ENCODE data around the gene UGGT2.
A peak's percentile ranks its signal among the peaks of the same experiment; 100 is the strongest.

UGGT2 gene

DNA sequence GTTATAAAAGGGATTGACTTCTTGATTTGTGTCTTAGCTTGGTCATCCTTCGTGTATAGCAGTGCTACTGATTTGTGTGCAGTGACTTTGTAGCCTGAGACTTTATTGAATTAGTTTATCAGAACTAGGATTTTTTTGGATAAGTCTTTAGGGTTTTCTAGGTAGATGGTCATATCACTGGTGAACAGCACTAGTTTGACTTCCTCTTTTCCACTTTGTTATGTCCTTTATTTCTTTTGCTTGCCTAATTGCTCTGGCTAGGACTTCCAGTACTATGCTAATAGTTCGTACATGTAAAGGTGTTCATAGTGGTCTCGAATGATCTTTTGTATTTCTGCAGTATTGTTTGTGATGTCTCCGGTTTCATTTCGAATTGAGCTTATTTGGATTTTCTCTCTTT lies 230.9 kb downstream of the UGGT2 start:
- H2BK5ac ChIP-seq (ENCODE audit: low read length): no peak overlapping the region
- H4K5ac ChIP-seq (ENCODE audit: low read length): no peak overlapping the region
- H3K79me2 ChIP-seq (ENCODE audit: control insufficient read depth, insufficient read depth, low read length): no peaks in the 10 kb centered on the region
- no peak overlapping the region for H2BK15ac ChIP-seq (replicated peaks; ENCODE audit: low read depth)
- H3K4me1 ChIP-seq (ENCODE audit: control insufficient read depth, low read depth, low read length): no peaks in the 10 kb centered on the region
- no peaks in the 10 kb centered on the region for H3K27me3 ChIP-seq (ENCODE audit: insufficient read depth, low read length, poor library complexity)
- no peak overlapping the region for H3K18ac ChIP-seq (ENCODE audit: low read length)
- DNase-seq: no peak
- no CpG with 5 or more reads among the region's 5 CpGs for WGBS (ENCODE audit: extremely low coverage, insufficient coverage, low lambda C conversion rate)
- no peak overlapping the region for H2BK120ac ChIP-seq (ENCODE audit: low read depth, low read length)
- no peak overlapping the region for H2AK5ac ChIP-seq (ENCODE audit: low read length)
- H3K4ac ChIP-seq (ENCODE audit: low read depth, low read length): no peak overlapping the region
- H3K56ac ChIP-seq (ENCODE audit: low read length): no peak overlapping the region
- no peak overlapping the region for H3K9ac ChIP-seq (ENCODE audit: low read length)
- no peaks in the 10 kb centered on the region for H3K36me3 ChIP-seq (ENCODE audit: control insufficient read depth, insufficient read depth, low read length)
- H3K4me3 ChIP-seq (ENCODE audit: low read length): no peak overlapping the region
- H3K79me1 ChIP-seq (ENCODE audit: low read length): no peaks in the 10 kb centered on the region
- no peak overlapping the region for H3K27ac ChIP-seq (ENCODE audit: low read depth, low read length)
- H3K4me2 ChIP-seq (ENCODE audit: low read length): no peak overlapping the region
- no peak overlapping the region for H3K23ac ChIP-seq (ENCODE audit: low read length)
- H4K8ac ChIP-seq (ENCODE audit: low read depth, low read length): no peak overlapping the region

DNA sequence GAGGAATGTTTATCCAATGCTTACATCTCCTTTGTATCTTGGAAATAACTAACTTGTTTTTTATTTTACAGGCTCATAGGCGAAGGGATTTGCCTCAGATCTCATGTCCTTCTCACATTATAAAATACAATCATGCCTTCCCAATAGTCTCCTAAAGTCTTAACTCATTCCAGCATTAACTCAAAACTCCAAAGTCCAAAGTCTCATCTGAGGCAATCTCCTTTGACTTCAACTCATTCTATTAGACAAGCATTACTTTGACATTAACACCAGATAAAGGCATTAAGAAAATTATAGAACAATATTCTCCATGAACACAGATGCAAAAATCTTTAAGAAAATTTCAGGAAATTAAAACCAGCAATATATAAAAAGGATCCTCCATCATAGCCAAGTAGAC lies 238.7 kb downstream of the UGGT2 start:
- no peak overlapping the region for H3K4me3 ChIP-seq (ENCODE audit: low read length)
- H3K27me3 ChIP-seq (ENCODE audit: insufficient read depth, low read length, poor library complexity): no peaks in the 10 kb centered on the region
- no peak overlapping the region for H4K5ac ChIP-seq (ENCODE audit: low read length)
- H3K36me3 ChIP-seq (ENCODE audit: control insufficient read depth, insufficient read depth, low read length): no peaks in the 10 kb centered on the region
- H3K4me2 ChIP-seq (ENCODE audit: low read length): no peak overlapping the region
- H3K9ac ChIP-seq (ENCODE audit: low read length): no peak overlapping the region
- no peak overlapping the region for H2BK5ac ChIP-seq (ENCODE audit: low read length)
- no peak overlapping the region for H3K23ac ChIP-seq (ENCODE audit: low read length)
- no peak overlapping the region for H3K4ac ChIP-seq (ENCODE audit: low read depth, low read length)
- no peak overlapping the region for H4K8ac ChIP-seq (ENCODE audit: low read depth, low read length)
- H3K56ac ChIP-seq (ENCODE audit: low read length): no peak overlapping the region
- no peak overlapping the region for H2BK15ac ChIP-seq (replicated peaks; ENCODE audit: low read depth)
- H3K18ac ChIP-seq (ENCODE audit: low read length): no peak overlapping the region
- H3K79me2 ChIP-seq (ENCODE audit: control insufficient read depth, insufficient read depth, low read length): no peaks in the 10 kb centered on the region
- H3K79me1 ChIP-seq (ENCODE audit: low read length): no peaks in the 10 kb centered on the region
- no peak overlapping the region for H3K27ac ChIP-seq (ENCODE audit: low read depth, low read length)
- WGBS (ENCODE audit: extremely low coverage, insufficient coverage, low lambda C conversion rate): no CpG with 5 or more reads among the region's 1 CpG
- no peaks in the 10 kb centered on the region for H3K4me1 ChIP-seq (ENCODE audit: control insufficient read depth, low read depth, low read length)
- H2AK5ac ChIP-seq (ENCODE audit: low read length): no peak overlapping the region
- DNase-seq: no peak
- H2BK120ac ChIP-seq (ENCODE audit: low read depth, low read length): no peak overlapping the region

DNA sequence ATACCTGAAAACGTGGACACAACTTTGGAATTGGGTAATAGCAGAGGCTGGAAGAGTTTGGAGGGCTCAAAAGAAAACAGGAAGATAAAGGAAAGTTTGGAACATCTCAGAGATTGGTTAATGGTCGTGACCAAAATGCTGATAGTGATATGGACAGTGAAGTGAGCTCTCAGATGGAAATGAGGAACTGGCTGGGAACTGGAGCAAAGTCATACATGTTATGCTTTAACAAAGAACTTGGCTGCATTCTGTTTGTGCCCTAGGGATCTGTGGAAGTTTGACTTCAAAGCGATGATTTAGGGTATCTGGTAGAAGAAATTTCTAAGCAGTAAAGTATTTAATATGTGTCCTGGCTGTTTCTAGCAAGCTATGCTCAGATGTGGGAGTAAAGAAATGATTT lies 240.1 kb downstream of the UGGT2 start:
- Histone ChIP-seq H3K79me1 (ENCODE audit: low read length) (no peaks in the 10 kb centered on the region), H3K56ac (ENCODE audit: low read length) (no peak overlapping the region), H3K4ac (ENCODE audit: low read depth, low read length) (no peak overlapping the region), H4K5ac (ENCODE audit: low read length) (no peak overlapping the region), H3K4me2 (ENCODE audit: low read length) (no peak overlapping the region), H3K27me3 (ENCODE audit: insufficient read depth, low read length, poor library complexity) (no peaks in the 10 kb centered on the region), H3K27ac (ENCODE audit: low read depth, low read length) (no peak overlapping the region), H4K8ac (ENCODE audit: low read depth, low read length) (no peak overlapping the region), H3K4me3 (ENCODE audit: low read length) (no peak overlapping the region), H3K36me3 (ENCODE audit: control insufficient read depth, insufficient read depth, low read length) (no peaks in the 10 kb centered on the region), H2AK5ac (ENCODE audit: low read length) (no peak overlapping the region), H2BK120ac (ENCODE audit: low read depth, low read length) (no peak overlapping the region), H2BK5ac (ENCODE audit: low read length) (no peak overlapping the region), H3K18ac (ENCODE audit: low read length) (no peak overlapping the region), H2BK15ac (replicated peaks; ENCODE audit: low read depth) (no peak overlapping the region), H3K9ac (ENCODE audit: low read length) (no peak overlapping the region), H3K4me1 (ENCODE audit: control insufficient read depth, low read depth, low read length) (no peaks in the 10 kb centered on the region), H3K79me2 (ENCODE audit: control insufficient read depth, insufficient read depth, low read length) (no peaks in the 10 kb centered on the region), H3K23ac (ENCODE audit: low read length) (no peak overlapping the region)
- WGBS (ENCODE audit: extremely low coverage, insufficient coverage, low lambda C conversion rate): no CpG with 5 or more reads among the region's 3 CpGs
- no peak for DNase-seq

DNA sequence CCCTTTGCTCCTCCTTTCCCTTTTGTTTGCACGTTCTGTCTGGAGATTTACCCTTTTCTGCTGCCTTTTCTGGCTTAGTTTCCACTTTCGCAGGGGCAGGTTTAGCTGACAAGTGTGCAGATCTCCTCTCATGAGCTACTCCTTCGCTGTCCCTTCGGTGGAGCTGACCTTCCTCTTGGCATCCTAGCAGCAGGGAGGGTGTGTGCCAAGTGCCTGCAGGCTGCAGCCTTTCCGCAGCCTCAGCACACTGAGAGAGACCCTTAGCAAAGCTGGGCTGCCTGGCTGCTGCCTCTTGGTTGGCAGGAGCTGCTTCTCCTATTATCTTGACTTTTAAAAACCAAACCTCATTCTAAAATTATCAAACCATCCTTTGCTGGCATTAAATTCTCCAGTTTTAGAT lies 243.8 kb downstream of the UGGT2 start:
- no peak overlapping the region for H3K23ac ChIP-seq (ENCODE audit: low read length)
- H4K5ac ChIP-seq (ENCODE audit: low read length): no peak overlapping the region
- no peak overlapping the region for H3K18ac ChIP-seq (ENCODE audit: low read length)
- no CpG with 5 or more reads among the region's 5 CpGs for WGBS (ENCODE audit: extremely low coverage, insufficient coverage, low lambda C conversion rate)
- H2AK5ac ChIP-seq (ENCODE audit: low read length): no peak overlapping the region
- H3K4me1 ChIP-seq (ENCODE audit: control insufficient read depth, low read depth, low read length): no peaks in the 10 kb centered on the region
- no peak overlapping the region for H2BK15ac ChIP-seq (replicated peaks; ENCODE audit: low read depth)
- no peak overlapping the region for H2BK120ac ChIP-seq (ENCODE audit: low read depth, low read length)
- no peaks in the 10 kb centered on the region for H3K36me3 ChIP-seq (ENCODE audit: control insufficient read depth, insufficient read depth, low read length)
- H3K27me3 ChIP-seq (ENCODE audit: insufficient read depth, low read length, poor library complexity): no peaks in the 10 kb centered on the region
- H3K56ac ChIP-seq (ENCODE audit: low read length): no peak overlapping the region
- H4K8ac ChIP-seq (ENCODE audit: low read depth, low read length): no peak overlapping the region
- H3K4me3 ChIP-seq (ENCODE audit: low read length): no peak overlapping the region
- H3K27ac ChIP-seq (ENCODE audit: low read depth, low read length): no peak overlapping the region
- no peaks in the 10 kb centered on the region for H3K79me2 ChIP-seq (ENCODE audit: control insufficient read depth, insufficient read depth, low read length)
- DNase-seq: no peak
- H3K9ac ChIP-seq (ENCODE audit: low read length): no peak overlapping the region
- H3K4ac ChIP-seq (ENCODE audit: low read depth, low read length): no peak overlapping the region
- H3K79me1 ChIP-seq (ENCODE audit: low read length): no peaks in the 10 kb centered on the region
- H3K4me2 ChIP-seq (ENCODE audit: low read length): no peak overlapping the region
- no peak overlapping the region for H2BK5ac ChIP-seq (ENCODE audit: low read length)

DNA sequence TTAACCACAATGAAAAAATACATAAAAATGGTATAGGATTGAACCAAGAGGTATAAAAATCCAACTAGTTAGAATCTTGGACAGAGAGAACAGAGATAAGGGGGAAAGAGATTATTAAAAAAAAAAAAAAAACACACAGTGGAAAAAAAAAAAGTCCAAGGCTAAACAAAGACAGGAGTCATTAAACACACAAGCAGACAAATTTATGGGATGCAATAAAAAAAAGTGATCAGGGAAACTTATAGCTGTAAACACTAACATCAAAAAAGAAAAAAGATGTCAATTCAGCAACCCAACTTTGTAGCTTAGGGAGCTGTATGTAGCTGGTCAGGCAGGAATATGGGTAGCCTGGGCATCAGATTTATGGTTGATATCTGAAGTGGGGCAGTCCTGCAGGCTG lies 247.3 kb downstream of the UGGT2 start:
- Histone ChIP-seq H4K8ac (ENCODE audit: low read depth, low read length) (no peak overlapping the region), H2AK5ac (ENCODE audit: low read length) (no peak overlapping the region), H3K27ac (ENCODE audit: low read depth, low read length) (no peak overlapping the region), H3K79me2 (ENCODE audit: control insufficient read depth, insufficient read depth, low read length) (no peaks in the 10 kb centered on the region), H3K4me1 (ENCODE audit: control insufficient read depth, low read depth, low read length) (peaks cover 3% of the 10 kb centered on the region), H3K4me2 (ENCODE audit: low read length) (no peak overlapping the region), H2BK5ac (ENCODE audit: low read length) (no peak overlapping the region), H3K27me3 (ENCODE audit: insufficient read depth, low read length, poor library complexity) (no peaks in the 10 kb centered on the region), H2BK15ac (replicated peaks; ENCODE audit: low read depth) (no peak overlapping the region), H3K56ac (ENCODE audit: low read length) (no peak overlapping the region), H3K23ac (ENCODE audit: low read length) (no peak overlapping the region), H3K9ac (ENCODE audit: low read length) (no peak overlapping the region), H3K4ac (ENCODE audit: low read depth, low read length) (no peak overlapping the region), H3K18ac (ENCODE audit: low read length) (no peak overlapping the region), H3K79me1 (ENCODE audit: low read length) (no peaks in the 10 kb centered on the region), H2BK120ac (ENCODE audit: low read depth, low read length) (no peak overlapping the region), H4K5ac (ENCODE audit: low read length) (no peak overlapping the region), H3K36me3 (ENCODE audit: control insufficient read depth, insufficient read depth, low read length) (no peaks in the 10 kb centered on the region), H3K4me3 (ENCODE audit: low read length) (no peak overlapping the region)
- no peak for DNase-seq

DNA sequence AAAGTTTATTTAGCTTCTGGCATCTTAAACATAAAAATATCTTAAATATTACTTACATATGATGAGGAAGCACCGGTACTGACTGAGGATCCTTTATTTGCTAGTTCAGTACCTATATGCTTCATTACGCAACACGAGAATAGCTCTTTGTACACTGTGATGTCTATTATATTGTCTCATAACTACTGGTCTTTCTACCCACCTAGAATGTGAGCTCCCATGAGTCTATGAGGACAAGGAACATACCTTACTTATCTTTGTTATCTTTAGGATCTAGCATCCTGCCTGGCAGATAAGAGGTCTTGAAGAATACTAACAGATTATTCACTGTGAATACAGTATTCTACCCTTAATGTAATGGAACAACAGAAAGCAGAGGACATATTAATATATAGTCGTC lies 251.4 kb downstream of the UGGT2 start:
- H2BK15ac ChIP-seq (replicated peaks; ENCODE audit: low read depth): no peak overlapping the region
- H4K5ac ChIP-seq (ENCODE audit: low read length): no peak overlapping the region
- H3K4me2 ChIP-seq (ENCODE audit: low read length): no peak overlapping the region
- WGBS (ENCODE audit: extremely low coverage, insufficient coverage, low lambda C conversion rate): no CpG with 5 or more reads among the region's 4 CpGs
- H3K79me1 ChIP-seq (ENCODE audit: low read length): no peaks in the 10 kb centered on the region
- H3K18ac ChIP-seq (ENCODE audit: low read length): no peak overlapping the region
- peaks cover 3% of the 10 kb centered on the region for H3K4me1 ChIP-seq (ENCODE audit: control insufficient read depth, low read depth, low read length)
- no peak overlapping the region for H3K56ac ChIP-seq (ENCODE audit: low read length)
- H2BK5ac ChIP-seq (ENCODE audit: low read length): no peak overlapping the region
- no peak overlapping the region for H3K23ac ChIP-seq (ENCODE audit: low read length)
- no peak overlapping the region for H4K8ac ChIP-seq (ENCODE audit: low read depth, low read length)
- H2BK120ac ChIP-seq (ENCODE audit: low read depth, low read length): no peak overlapping the region
- no peak overlapping the region for H3K27ac ChIP-seq (ENCODE audit: low read depth, low read length)
- no peaks in the 10 kb centered on the region for H3K27me3 ChIP-seq (ENCODE audit: insufficient read depth, low read length, poor library complexity)
- no peaks in the 10 kb centered on the region for H3K79me2 ChIP-seq (ENCODE audit: control insufficient read depth, insufficient read depth, low read length)
- H2AK5ac ChIP-seq (ENCODE audit: low read length): no peak overlapping the region
- no peaks in the 10 kb centered on the region for H3K36me3 ChIP-seq (ENCODE audit: control insufficient read depth, insufficient read depth, low read length)
- peak; percentile 58 for DNase-seq
- no peak overlapping the region for H3K4ac ChIP-seq (ENCODE audit: low read depth, low read length)
- H3K9ac ChIP-seq (ENCODE audit: low read length): no peak overlapping the region
- H3K4me3 ChIP-seq (ENCODE audit: low read length): no peak overlapping the region

All from mesendoderm (in vitro differentiated cells).